ENCODE measurements around the gene KIAA1958. TPM values are rescaled to one million over a fixed set of nuclear protein-coding genes. Genes with fewer than 3 reads are reported as not detected.

KIAA1958 gene
- total RNA-seq, 1 experiment from 2014 or later: 17.6 TPM

- Histone ChIP-seq H3K4me3 (no peak overlapping the region), H3K27ac (no peak overlapping the region), H3K36me3 (peaks cover 13% of the 10 kb centered on the region), H3K27me3 (no peaks in the 10 kb centered on the region), H3K9me3 (replicated peaks) (peaks cover 4% of the 10 kb centered on the region; the same call in 1 of the 2 replicates), H3K4me1 (no peaks in the 10 kb centered on the region)
- no peak for DNase-seq
These were observed 11.3 kb upstream of the KIAA1958 start for GRCh38 chr9:112475318-112475717.

- H3K27me3 ChIP-seq: no peaks in the 10 kb centered on the region
- H3K9me3 ChIP-seq (replicated peaks): peaks cover 4% of the 10 kb centered on the region; the same call in 1 of the 2 replicates
- no peak for DNase-seq
- no peak overlapping the region for H3K4me3 ChIP-seq
- no peak overlapping the region for H3K27ac ChIP-seq
- no peaks in the 10 kb centered on the region for H3K4me1 ChIP-seq
- peaks cover 7% of the 10 kb centered on the region; the same call in 1 of the 2 replicates for H3K36me3 ChIP-seq
These were observed 9.3 kb upstream of the KIAA1958 start for GRCh38 chr9:112477330-112477729.

GRCh38 chr9:112479221-112479620 is 7.4 kb upstream of the KIAA1958 start:
- DNase-seq: no peak
- Histone ChIP-seq H3K9me3 (replicated peaks) (peaks cover 4% of the 10 kb centered on the region; the same call in 1 of the 2 replicates), H3K4me1 (no peaks in the 10 kb centered on the region), H3K36me3 (peaks cover 3% of the 10 kb centered on the region; the same call in 1 of the 2 replicates), H3K4me3 (no peak overlapping the region), H3K27me3 (no peaks in the 10 kb centered on the region), H3K27ac (no peak overlapping the region)

GRCh38 chr9:112484607-112485006 is 2.0 kb upstream of the KIAA1958 start:
- H3K9me3 ChIP-seq (replicated peaks): no peaks in the 10 kb centered on the region
- H3K4me1 ChIP-seq: peaks cover 5% of the 10 kb centered on the region

GRCh38 chr9:112485574-112485973 is 1.1 kb upstream of the KIAA1958 start:
- H3K36me3 ChIP-seq: no peaks in the 10 kb centered on the region
- no peak for DNase-seq
- H3K27me3 ChIP-seq: no peaks in the 10 kb centered on the region
- H3K4me1 ChIP-seq: peaks cover 5% of the 10 kb centered on the region
- no peak overlapping the region for H3K27ac ChIP-seq
- H3K4me3 ChIP-seq: peak overlapping the region; percentile 99
- no peaks in the 10 kb centered on the region for H3K9me3 ChIP-seq (replicated peaks)

More at GRCh38 chr9:112484607-112485006, 2.0 kb upstream of the KIAA1958 start:
- Histone ChIP-seq H3K4me3 (no peak overlapping the region), H3K27ac (no peak overlapping the region), H3K36me3 (no peaks in the 10 kb centered on the region), H3K27me3 (no peaks in the 10 kb centered on the region)
- DNase-seq: no peak

- peak; percentile 70 to 76 for DNase-seq
- Histone ChIP-seq H3K36me3 (peaks cover under 1% of the 10 kb centered on the region; the same call in 1 of the 2 replicates), H3K27me3 (no peaks in the 10 kb centered on the region), H3K9me3 (replicated peaks) (no peaks in the 10 kb centered on the region), H3K27ac (peak overlapping the region; percentile 52; the same call in 1 of the 2 replicates), H3K4me1 (peaks cover 5% of the 10 kb centered on the region), H3K4me3 (peak overlapping the region; percentile 99)
These were observed 576 bp downstream of the KIAA1958 start for GRCh38 chr9:112487008-112487798.

- H3K4me1 ChIP-seq: peaks cover 5% of the 10 kb centered on the region
- H3K36me3 ChIP-seq: peaks cover 3% of the 10 kb centered on the region; the same call in 1 of the 2 replicates
- peak in 1 of 2 experiments; percentile 40 for DNase-seq
- no peaks in the 10 kb centered on the region for H3K27me3 ChIP-seq
- peak overlapping the region; percentile 52; the same call in 1 of the 2 replicates for H3K27ac ChIP-seq
- no peaks in the 10 kb centered on the region for H3K9me3 ChIP-seq (replicated peaks)
- H3K4me3 ChIP-seq: peak overlapping the region; percentile 99
These were observed 1.2 kb downstream of the KIAA1958 start for GRCh38 chr9:112487799-112488340.

GRCh38 chr9:112489039-112489546 is 2.5 kb downstream of the KIAA1958 start:
- peaks cover 5% of the 10 kb centered on the region for H3K4me1 ChIP-seq
- H3K27ac ChIP-seq: no peak overlapping the region
- peak overlapping the region; percentile 18; the same call in 1 of the 2 replicates for H3K4me3 ChIP-seq
- H3K9me3 ChIP-seq (replicated peaks): 0 out of 2 replicates have a peak, but pooled peaks cover 7% of the 10 kb centered on the region
- H3K36me3 ChIP-seq: peaks cover 14% of the 10 kb centered on the region
- peak in 1 of 2 experiments; percentile 48 for DNase-seq
- H3K27me3 ChIP-seq: no peaks in the 10 kb centered on the region

GRCh38 chr9:112489876-112490666 is 3.4 kb downstream of the KIAA1958 start:
- Histone ChIP-seq H3K36me3 (peaks cover 21% of the 10 kb centered on the region), H3K27ac (no peak overlapping the region), H3K4me1 (peaks cover 5% of the 10 kb centered on the region), H3K4me3 (no peak overlapping the region), H3K27me3 (no peaks in the 10 kb centered on the region), H3K9me3 (replicated peaks) (0 out of 2 replicates have a peak, but pooled peaks cover 7% of the 10 kb centered on the region)
- no peak for DNase-seq

- H3K4me1 ChIP-seq: peaks cover 5% of the 10 kb centered on the region; the same call in 1 of the 2 replicates
- peaks cover 21% of the 10 kb centered on the region for H3K36me3 ChIP-seq
- 0 out of 2 replicates have a peak, but pooled peaks cover 7% of the 10 kb centered on the region for H3K9me3 ChIP-seq (replicated peaks)
- H3K27ac ChIP-seq: no peak overlapping the region
- no peak overlapping the region for H3K4me3 ChIP-seq
- DNase-seq: no peak
- H3K27me3 ChIP-seq: no peaks in the 10 kb centered on the region
These were observed 6.9 kb downstream of the KIAA1958 start for GRCh38 chr9:112493393-112494137.

- H3K4me3 ChIP-seq: no peak overlapping the region
- H3K4me1 ChIP-seq: no peaks in the 10 kb centered on the region
- no peak for DNase-seq
- peaks cover 7% of the 10 kb centered on the region; the same call in 1 of the 2 replicates for H3K9me3 ChIP-seq (replicated peaks)
- no peak overlapping the region for H3K27ac ChIP-seq
- peaks cover 21% of the 10 kb centered on the region for H3K36me3 ChIP-seq
- H3K27me3 ChIP-seq: no peaks in the 10 kb centered on the region
These were observed 7.5 kb downstream of the KIAA1958 start for GRCh38 chr9:112494153-112494552.

GRCh38 chr9:112495614-112496013 is 9.0 kb downstream of the KIAA1958 start:
- H3K4me3 ChIP-seq: no peak overlapping the region
- peaks cover 21% of the 10 kb centered on the region for H3K36me3 ChIP-seq
- peaks cover 7% of the 10 kb centered on the region; the same call in 1 of the 2 replicates for H3K9me3 ChIP-seq (replicated peaks)
- no peaks in the 10 kb centered on the region for H3K27me3 ChIP-seq
- no peak overlapping the region for H3K27ac ChIP-seq
- no peaks in the 10 kb centered on the region for H3K4me1 ChIP-seq
- DNase-seq: no peak

- no peak overlapping the region for H3K27ac ChIP-seq
- H3K9me3 ChIP-seq (replicated peaks): peaks cover 7% of the 10 kb centered on the region; the same call in 1 of the 2 replicates
- H3K27me3 ChIP-seq: no peaks in the 10 kb centered on the region
- H3K4me1 ChIP-seq: no peaks in the 10 kb centered on the region
- peaks cover 21% of the 10 kb centered on the region for H3K36me3 ChIP-seq
- no peak for DNase-seq
- H3K4me3 ChIP-seq: no peak overlapping the region
These were observed 9.6 kb downstream of the KIAA1958 start for GRCh38 chr9:112496074-112496722.
